ENCODE results near the gene RAB30.

The RAB30 gene

GRCh38 chr11:83057721-83058120 is 14.0 kb downstream of the RAB30 start:
- no peak for TF ChIP-seq ZFX (IDR thresholded peaks at IDR 0.05)
- TF ChIP-seq CTCF (conservative IDR thresholded peaks at IDR 0.05), result no peak
- H3K27ac ChIP-seq, result no peak overlapping the region

- TF ChIP-seq CTCF (conservative IDR thresholded peaks at IDR 0.05) (no peak), ZFX (IDR thresholded peaks at IDR 0.05) (no peak)
- no peak overlapping the region for H3K27ac ChIP-seq
Observed at GRCh38 chr11:83056611-83057010, 15.1 kb downstream of the RAB30 start.

GRCh38 chr11:83056204-83056603 is 15.5 kb downstream of the RAB30 start:
- TF ChIP-seq ZFX (IDR thresholded peaks at IDR 0.05), result no peak
- TF ChIP-seq CTCF (conservative IDR thresholded peaks at IDR 0.05), result no peak
- H3K27ac ChIP-seq, result no peak overlapping the region

GRCh38 chr11:83054904-83055380 is 16.8 kb downstream of the RAB30 start:
- no peak overlapping the region for H3K27ac ChIP-seq

GRCh38 chr11:83054001-83054400 is 17.7 kb downstream of the RAB30 start:
- no peak overlapping the region for H3K27ac ChIP-seq
- TF ChIP-seq CTCF (conservative IDR thresholded peaks at IDR 0.05) (no peak), ZFX (IDR thresholded peaks at IDR 0.05) (no peak)

More at GRCh38 chr11:83054904-83055380, 16.8 kb downstream of the RAB30 start:
- no peak for TF ChIP-seq ZFX (IDR thresholded peaks at IDR 0.05)

GRCh38 chr11:83051760-83052671 is 19.7 kb downstream of the RAB30 start:
- no peak for TF ChIP-seq CTCF (conservative IDR thresholded peaks at IDR 0.05)
- no peak for TF ChIP-seq ZFX (IDR thresholded peaks at IDR 0.05)
- peak overlapping the region; percentile 48 for H3K27ac ChIP-seq

- TF ChIP-seq ZFX (IDR thresholded peaks at IDR 0.05) (no peak), CTCF (conservative IDR thresholded peaks at IDR 0.05) (no peak)
- H3K27ac ChIP-seq, result no peak overlapping the region
Observed at GRCh38 chr11:83047515-83048225, 24.0 kb downstream of the RAB30 start.

Data from C4-2B (cell line).